22Rv1 (cell line): ENCODE measurements around the gene ARHGAP42.

Source experiments
- CTCF ChIP-seq: fragments of 450-650 bp; IDR thresholded peaks from 2 replicates; pipeline ENCODE4 v1.5.1; 2017; ENCODE audit warnings: mild to moderate bottlenecking
- ZFX ChIP-seq: fragments of 450-650 bp; IDR thresholded peaks from 2 replicates; pipeline ENCODE4 v1.6.1; 2017; ENCODE audit warnings: antibody characterized with exemption, borderline replicate concordance

GRCh38 chr11:100957499-100957898, 270.4 kb downstream of the ARHGAP42 start:
- TF ChIP-seq CTCF (no peak), ZFX (no peak)
